K562 (cell line): ENCODE results near the gene OR52A5. TPM values are rescaled to one million over a fixed set of nuclear protein-coding genes. Genes with fewer than 3 reads are reported as not detected.

Experiments
- BCOR ChIP-seq: fragments of 450-650 bp; IDR thresholded peaks from 2 replicates; pipeline ENCODE4 v1.6.1; 2016
- CHCHD3 ChIP-seq: fragments of 250-450 bp; sonication (Bioruptor Pico); IDR thresholded peaks from 2 replicates; pipeline ENCODE4 v2.1.2; 2022; ENCODE audit warnings: mild to moderate bottlenecking
- CHD1 ChIP-seq: fragments of 200-600 bp; sonication (generic); IDR thresholded peaks from one replicate; pipeline ENCODE4 v1.6.1; 2012; ENCODE audit warnings: mild to moderate bottlenecking, moderate library complexity, low read length, inconsistent platforms
- DPF2 ChIP-seq: fragments of 450-650 bp; IDR thresholded peaks from 2 replicates; pipeline ENCODE4 v1.6.1; 2016
- HLTF ChIP-seq: fragments of 450-650 bp; IDR thresholded peaks from 2 replicates; pipeline ENCODE4 v1.6.1; 2016
- HMG20B ChIP-seq: fragments of 250-450 bp; sonication (Bioruptor Pico); IDR thresholded peaks from 2 replicates; pipeline ENCODE4 v1.5.0; 2021; ENCODE audit warnings: mild to moderate bottlenecking
- MAFF ChIP-seq: IDR thresholded peaks from 2 replicates; pipeline ENCODE4 v1.6.1; 2012; ENCODE audit warnings: low read length, improper control_type of control experiment
- MYBL2 ChIP-seq, 2 experiments: fragments of 450-650 bp in 1 of 2; sonication (generic) in 1 of 2; formaldehyde crosslinking in 1 of 2; IDR thresholded peaks; 2 replicates each; pipeline versions ENCODE4 v1.6.1 to v1.8.1; 2017 to 2022; ENCODE audit warnings: borderline replicate concordance in 1 of 2, inconsistent platforms in 1 of 2, low read depth in 1 of 2, mild to moderate bottlenecking in 1 of 2, missing genetic modification reagents in 1 of 2, moderate library complexity in 1 of 2
- PCBP2 ChIP-seq: fragments of 200-400 bp; formaldehyde crosslinking; IDR thresholded peaks from 2 replicates; pipeline ENCODE4 v1.6.1; 2018; ENCODE audit warnings: low read length, low read depth, mild to moderate bottlenecking, moderate library complexity; ENCODE audit not compliant: poor library complexity, severe bottlenecking
- PURB ChIP-seq: sonication (generic); formaldehyde crosslinking; IDR thresholded peaks from 2 replicates; pipeline ENCODE4 v1.9.0; 2021; ENCODE audit warnings: low read depth, mild to moderate bottlenecking, missing genetic modification reagents
- RBM25 ChIP-seq: fragments of 200-400 bp; formaldehyde crosslinking; IDR thresholded peaks from 2 replicates; pipeline ENCODE4 v1.6.1; 2018; ENCODE audit warnings: low read length, low read depth, moderate library complexity; ENCODE audit not compliant: severe bottlenecking
- SAFB ChIP-seq: fragments of 200-400 bp; formaldehyde crosslinking; IDR thresholded peaks from 2 replicates; pipeline ENCODE4 v1.6.1; 2017; ENCODE audit warnings: low read depth, low read length, borderline replicate concordance
- SRSF7 ChIP-seq: fragments of 200-400 bp; formaldehyde crosslinking; optimal IDR thresholded peaks from 2 replicates; pipeline ENCODE3; 2017; ENCODE audit warnings: mild to moderate bottlenecking, low read depth, low read length
- SUPT5H ChIP-seq: fragments of 450-650 bp; IDR thresholded peaks from 2 replicates; pipeline ENCODE4 v1.6.1; 2016
- ZNF143 ChIP-seq: sonication (generic); formaldehyde crosslinking; IDR thresholded peaks from 2 replicates; pipeline ENCODE4 v1.9.0; 2022; ENCODE audit warnings: mild to moderate bottlenecking, missing genetic modification reagents
- polyA plus RNA-seq, 8 experiments: library from polyadenylated mRNA; depleted of rRNA in 4 of 8; stranded (reverse) in 5 of 8; unstranded in 3 of 8; fragments of >200 nt; fragmentation: Nextera tagmentation in 2 of 8; fragmentation: Illumina TruSeq in 1 of 8; extraction: Ambion mirVana in 2 of 8; extraction: Trizol in 1 of 8; gene quantifications; 2 replicates each; pipeline versions ENCODE4 v1.2.1 to v1.2.3, GENCODE V29; 2011 to 2014; ENCODE audit warnings: inconsistent platforms in 1 of 8, missing spikeins in 1 of 8
- total RNA-seq, 7 experiments: library from RNA; depleted of rRNA in 6 of 7; stranded (reverse); fragments of >200 nt in 6 of 7; fragmentation: Illumina TruSeq in 2 of 7; extraction: Trizol in 2 of 7; gene quantifications; 2 replicates each; pipeline versions ENCODE4 v1.2.1 to v1.2.3, GENCODE V29; 2011 to 2021; ENCODE audit warnings: low replicate concordance in 1 of 7
- TF ChIP-seq, protein P1 (sequence below): fragments of 450-650 bp; IDR thresholded peaks from 2 replicates; pipeline ENCODE4 v1.7.1; 2018; ENCODE audit warnings: mild to moderate bottlenecking, low read depth; ENCODE audit not compliant: partially characterized antibody
- TF ChIP-seq, protein P2 (sequence below): fragments of 250-450 bp; sonication (Bioruptor Pico); IDR thresholded peaks from 2 replicates; pipeline ENCODE4 v1.5.0; 2020; ENCODE audit warnings: mild to moderate bottlenecking, borderline replicate concordance
- TF ChIP-seq, protein P3 (sequence below): fragments of 250-450 bp; sonication (Bioruptor Pico); IDR thresholded peaks from 2 replicates; pipeline ENCODE4 v1.5.1; 2021; ENCODE audit warnings: mild to moderate bottlenecking
- TF ChIP-seq, protein P4 (sequence below): fragments of 250-450 bp; sonication (Bioruptor Pico); IDR thresholded peaks from 2 replicates; pipeline ENCODE4 v1.4.0; 2020; ENCODE audit warnings: mild to moderate bottlenecking, moderate library complexity
- TF ChIP-seq, protein P5 (sequence below): fragments of 250-450 bp; sonication (Bioruptor Pico); IDR thresholded peaks from 2 replicates; pipeline ENCODE4 v1.5.0; 2021

OR52A5 gene
- total and polyA plus RNA-seq, 9 of the 15 experiments (the other 6 are each of a cell fraction or from before 2014, with no cell fraction given) = 0.04 to 1.1 (median 0.94) TPM; not detected in 6

DNA sequence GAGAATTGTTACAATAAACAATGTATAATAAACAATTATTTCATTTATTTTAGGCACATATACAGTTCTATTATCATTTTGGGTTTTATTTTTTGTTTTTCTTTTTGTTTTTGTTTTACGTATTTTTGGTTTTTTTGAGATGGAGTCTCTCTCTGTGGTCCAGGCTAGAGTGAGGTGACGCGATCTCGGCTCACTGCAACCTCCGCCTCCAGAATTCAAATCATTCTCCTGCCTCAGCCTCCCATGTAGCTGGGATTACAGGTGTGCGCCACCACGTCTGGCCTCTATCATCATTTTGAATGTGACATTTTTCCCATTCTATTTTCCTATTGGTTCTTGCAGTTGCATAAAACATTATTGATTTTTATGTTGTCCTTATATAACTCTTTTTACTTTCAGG is 36.8 kb upstream of the OR52A5 start (continued):
- TF ChIP-seq, protein P1, sequence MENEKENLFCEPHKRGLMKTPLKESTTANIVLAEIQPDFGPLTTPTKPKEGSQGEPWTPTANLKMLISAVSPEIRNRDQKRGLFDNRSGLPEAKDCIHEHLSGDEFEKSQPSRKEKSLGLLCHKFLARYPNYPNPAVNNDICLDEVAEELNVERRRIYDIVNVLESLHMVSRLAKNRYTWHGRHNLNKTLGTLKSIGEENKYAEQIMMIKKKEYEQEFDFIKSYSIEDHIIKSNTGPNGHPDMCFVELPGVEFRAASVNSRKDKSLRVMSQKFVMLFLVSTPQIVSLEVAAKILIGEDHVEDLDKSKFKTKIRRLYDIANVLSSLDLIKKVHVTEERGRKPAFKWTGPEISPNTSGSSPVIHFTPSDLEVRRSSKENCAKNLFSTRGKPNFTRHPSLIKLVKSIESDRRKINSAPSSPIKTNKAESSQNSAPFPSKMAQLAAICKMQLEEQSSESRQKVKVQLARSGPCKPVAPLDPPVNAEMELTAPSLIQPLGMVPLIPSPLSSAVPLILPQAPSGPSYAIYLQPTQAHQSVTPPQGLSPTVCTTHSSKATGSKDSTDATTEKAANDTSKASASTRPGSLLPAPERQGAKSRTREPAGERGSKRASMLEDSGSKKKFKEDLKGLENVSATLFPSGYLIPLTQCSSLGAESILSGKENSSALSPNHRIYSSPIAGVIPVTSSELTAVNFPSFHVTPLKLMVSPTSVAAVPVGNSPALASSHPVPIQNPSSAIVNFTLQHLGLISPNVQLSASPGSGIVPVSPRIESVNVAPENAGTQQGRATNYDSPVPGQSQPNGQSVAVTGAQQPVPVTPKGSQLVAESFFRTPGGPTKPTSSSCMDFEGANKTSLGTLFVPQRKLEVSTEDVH = no peak
- TF ChIP-seq PCBP2 = no peak
- TF ChIP-seq, protein P2, sequence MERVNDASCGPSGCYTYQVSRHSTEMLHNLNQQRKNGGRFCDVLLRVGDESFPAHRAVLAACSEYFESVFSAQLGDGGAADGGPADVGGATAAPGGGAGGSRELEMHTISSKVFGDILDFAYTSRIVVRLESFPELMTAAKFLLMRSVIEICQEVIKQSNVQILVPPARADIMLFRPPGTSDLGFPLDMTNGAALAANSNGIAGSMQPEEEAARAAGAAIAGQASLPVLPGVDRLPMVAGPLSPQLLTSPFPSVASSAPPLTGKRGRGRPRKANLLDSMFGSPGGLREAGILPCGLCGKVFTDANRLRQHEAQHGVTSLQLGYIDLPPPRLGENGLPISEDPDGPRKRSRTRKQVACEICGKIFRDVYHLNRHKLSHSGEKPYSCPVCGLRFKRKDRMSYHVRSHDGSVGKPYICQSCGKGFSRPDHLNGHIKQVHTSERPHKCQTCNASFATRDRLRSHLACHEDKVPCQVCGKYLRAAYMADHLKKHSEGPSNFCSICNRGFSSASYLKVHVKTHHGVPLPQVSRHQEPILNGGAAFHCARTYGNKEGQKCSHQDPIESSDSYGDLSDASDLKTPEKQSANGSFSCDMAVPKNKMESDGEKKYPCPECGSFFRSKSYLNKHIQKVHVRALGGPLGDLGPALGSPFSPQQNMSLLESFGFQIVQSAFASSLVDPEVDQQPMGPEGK = no peak
- TF ChIP-seq SUPT5H = no peak
- no peak for TF ChIP-seq MAFF
- TF ChIP-seq, protein P3, sequence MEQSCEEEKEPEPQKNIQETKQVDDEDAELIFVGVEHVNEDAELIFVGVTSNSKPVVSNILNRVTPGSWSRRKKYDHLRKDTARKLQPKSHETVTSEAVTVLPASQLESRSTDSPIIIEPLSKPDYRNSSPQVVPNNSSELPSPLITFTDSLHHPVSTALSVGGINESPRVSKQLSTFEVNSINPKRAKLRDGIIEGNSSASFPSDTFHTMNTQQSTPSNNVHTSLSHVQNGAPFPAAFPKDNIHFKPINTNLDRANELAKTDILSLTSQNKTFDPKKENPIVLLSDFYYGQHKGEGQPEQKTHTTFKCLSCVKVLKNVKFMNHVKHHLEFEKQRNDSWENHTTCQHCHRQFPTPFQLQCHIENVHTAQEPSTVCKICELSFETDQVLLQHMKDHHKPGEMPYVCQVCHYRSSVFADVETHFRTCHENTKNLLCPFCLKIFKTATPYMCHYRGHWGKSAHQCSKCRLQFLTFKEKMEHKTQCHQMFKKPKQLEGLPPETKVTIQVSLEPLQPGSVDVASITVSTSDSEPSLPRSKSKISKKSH (CRISPR knock-in tag) = no peak
- no peak for TF ChIP-seq HLTF
- TF ChIP-seq, protein P4, sequence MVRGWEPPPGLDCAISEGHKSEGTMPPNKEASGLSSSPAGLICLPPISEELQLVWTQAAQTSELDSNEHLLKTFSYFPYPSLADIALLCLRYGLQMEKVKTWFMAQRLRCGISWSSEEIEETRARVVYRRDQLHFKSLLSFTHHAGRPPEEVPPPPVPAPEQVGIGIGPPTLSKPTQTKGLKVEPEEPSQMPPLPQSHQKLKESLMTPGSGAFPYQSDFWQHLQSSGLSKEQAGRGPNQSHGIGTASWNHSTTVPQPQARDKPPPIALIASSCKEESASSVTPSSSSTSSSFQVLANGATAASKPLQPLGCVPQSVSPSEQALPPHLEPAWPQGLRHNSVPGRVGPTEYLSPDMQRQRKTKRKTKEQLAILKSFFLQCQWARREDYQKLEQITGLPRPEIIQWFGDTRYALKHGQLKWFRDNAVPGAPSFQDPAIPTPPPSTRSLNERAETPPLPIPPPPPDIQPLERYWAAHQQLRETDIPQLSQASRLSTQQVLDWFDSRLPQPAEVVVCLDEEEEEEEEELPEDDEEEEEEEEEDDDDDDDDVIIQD = no peak
- TF ChIP-seq, protein P5, sequence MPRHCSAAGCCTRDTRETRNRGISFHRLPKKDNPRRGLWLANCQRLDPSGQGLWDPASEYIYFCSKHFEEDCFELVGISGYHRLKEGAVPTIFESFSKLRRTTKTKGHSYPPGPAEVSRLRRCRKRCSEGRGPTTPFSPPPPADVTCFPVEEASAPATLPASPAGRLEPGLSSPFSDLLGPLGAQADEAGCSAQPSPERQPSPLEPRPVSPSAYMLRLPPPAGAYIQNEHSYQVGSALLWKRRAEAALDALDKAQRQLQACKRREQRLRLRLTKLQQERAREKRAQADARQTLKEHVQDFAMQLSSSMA = no peak
- no peak for TF ChIP-seq ZNF143 (CRISPR knock-in tag)
- TF ChIP-seq PURB (CRISPR knock-in tag) = no peak
- TF ChIP-seq SAFB = no peak
- TF ChIP-seq BCOR = peak; percentile 33; the same call in 1 of the 2 replicates
- TF ChIP-seq DPF2 = no peak
- peak; percentile 0 for TF ChIP-seq RBM25
- TF ChIP-seq CHCHD3 (CRISPR knock-in tag) = no peak
- TF ChIP-seq HMG20B (CRISPR knock-in tag) = no peak
- TF ChIP-seq SRSF7 = no peak
- TF ChIP-seq MYBL2 (IDR thresholded peaks at IDR 0.05; ENCODE audit: low read depth) = 0 out of 2 replicates have a peak, but pooled peaks have one; percentile 14
- no peak for TF ChIP-seq MYBL2 (CRISPR knock-in tag; IDR thresholded peaks at IDR 0.05; ENCODE audit: borderline replicate concordance)
- TF ChIP-seq CHD1 = no peak
